BJ (cell line): Measurements from ENCODE around the gene GRIFIN. TPM values are rescaled to one million over a fixed set of nuclear protein-coding genes. Genes with fewer than 3 reads are reported as not detected.

Experiments
- CTCF ChIA-PET: fragments of 350-600 bp; formaldehyde crosslinking; extraction: SDS; loops from one replicate; lab custom pipeline; 2021; ENCODE audit warnings: antibody characterized with exemption, inconsistent platforms; lab: Yijun Ruan, JAX
- POLR2A ChIA-PET: fragments of 300-600 bp; sonication (Branson Sonifier 250); formaldehyde crosslinking; extraction: SDS; loops from one replicate; lab custom pipeline; 2021; ENCODE audit warnings: antibody characterized with exemption; lab: Charles Lee
- DNase-seq: peaks from one replicate; pipeline ENCODE4 v3.0.0-alpha.2; 2011; ENCODE audit warnings: low read depth
- H3K27me3 ChIP-seq: 2 replicates; pipeline ENCODE4 v1.6.0; 2011; ENCODE audit warnings: low read length; ENCODE audit not compliant: control insufficient read depth, insufficient read depth
- H3K36me3 ChIP-seq: 2 replicates; pipeline ENCODE4 v1.5.1; 2011; ENCODE audit warnings: low read length; ENCODE audit not compliant: control insufficient read depth, insufficient read depth
- H3K4me3 ChIP-seq: 2 replicates; pipeline ENCODE4 v1.5.1; 2011; ENCODE audit warnings: low read depth, mild to moderate bottlenecking, control low read depth, low read length
- CTCF ChIP-seq: IDR thresholded peaks from 2 replicates; pipeline ENCODE4 v1.5.1; 2011; ENCODE audit warnings: low read depth, mild to moderate bottlenecking, control low read depth, inconsistent platforms, low read length, moderate library complexity; ENCODE audit not compliant: insufficient read depth
- polyA plus RNA-seq: library from polyadenylated mRNA; depleted of rRNA; stranded (reverse); fragments of >200 nt; gene quantifications from 2 replicates; pipeline ENCODE4 v1.2.3, GENCODE V29; 2011

The GRIFIN gene
- polyA plus RNA-seq, 1 experiment = not detected

DNA sequence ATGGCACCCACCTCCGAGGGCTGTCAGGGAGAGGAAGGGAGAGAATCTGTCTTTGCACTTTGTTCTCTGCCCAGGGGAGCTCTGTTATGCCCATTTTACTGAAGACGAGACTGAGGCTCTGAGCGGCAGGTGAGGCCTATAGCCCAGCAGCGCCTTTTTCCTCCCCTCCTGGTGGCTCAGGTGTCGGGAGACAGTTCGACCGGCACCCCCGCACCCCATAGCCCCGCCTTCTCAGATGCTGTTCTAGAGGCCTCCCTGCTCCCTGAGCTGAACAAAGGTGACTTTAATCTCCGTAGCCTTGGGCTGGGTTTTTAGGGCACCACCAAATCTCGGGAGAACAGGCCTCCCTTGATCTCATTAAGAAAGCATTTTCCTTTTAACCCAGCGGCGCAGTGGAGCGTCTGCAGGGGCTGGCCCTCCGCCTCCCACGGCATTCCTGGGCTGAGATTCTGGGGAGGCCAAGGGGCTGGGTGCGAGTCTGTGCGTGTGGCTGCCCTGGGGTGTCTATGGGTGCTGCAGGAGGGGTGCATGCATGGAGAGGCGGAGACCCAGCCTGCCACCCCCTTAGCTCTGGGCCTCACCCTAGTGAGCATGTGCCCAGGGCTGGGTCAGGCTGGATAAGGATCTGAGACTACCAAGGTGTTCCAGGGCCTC, 46.7 kb upstream of the GRIFIN start:
- H3K27me3 ChIP-seq = no peaks in the 10 kb centered on the region
- H3K36me3 ChIP-seq = peaks cover 5% of the 10 kb centered on the region
- TF ChIP-seq CTCF = no peak
- ChIA-PET CTCF (interaction anchor here (1.2 kb wide), 1 partner anchor 13 kb away, joined by 4 read pairs; no protein-coding TSS in a partner anchor), POLR2A (no interaction called here)
- no peak overlapping the region for H3K4me3 ChIP-seq
- no peak for DNase-seq

DNA sequence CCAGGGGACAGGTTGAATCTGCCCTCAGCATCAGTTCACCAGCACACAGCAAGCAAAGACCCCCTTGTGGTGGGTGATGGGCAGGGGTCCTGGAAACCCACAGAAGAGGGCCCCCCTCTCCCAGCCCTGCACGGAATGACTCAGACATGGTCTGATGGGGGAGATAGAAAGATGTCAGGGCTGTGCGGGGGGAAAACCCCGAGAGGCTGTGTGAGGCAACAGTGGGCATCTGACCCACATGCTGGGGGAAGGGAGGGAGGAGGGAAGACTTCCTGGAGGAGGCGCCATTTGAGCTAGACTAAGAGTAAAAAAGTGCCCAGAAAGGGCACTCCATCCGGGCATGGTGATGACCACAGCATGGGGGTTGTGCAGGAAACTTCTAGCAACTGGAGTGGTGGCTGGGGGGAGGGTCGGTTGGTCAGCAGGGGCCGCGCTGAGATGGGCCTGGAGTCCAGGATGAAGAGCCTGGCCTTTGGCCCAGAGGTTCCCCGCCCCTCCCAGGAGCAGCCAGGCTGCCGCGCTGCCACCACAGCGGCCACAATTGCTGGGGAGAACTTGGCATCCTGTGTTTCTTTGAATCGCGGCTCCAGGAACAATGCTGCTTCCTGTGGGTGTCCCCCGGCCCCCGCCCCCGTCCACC, 45.9 kb upstream of the GRIFIN start:
- ChIA-PET CTCF (interaction anchor here (1.2 to 1.6 kb wide), 2 partner anchors 12 to 53 kb away, joined by 3 to 4 read pairs; no protein-coding TSS in a partner anchor), POLR2A (no interaction called here)
- DNase-seq = no peak
- peaks cover 5% of the 10 kb centered on the region for H3K36me3 ChIP-seq
- peak overlapping the region; percentile 52 for H3K4me3 ChIP-seq
- H3K27me3 ChIP-seq = no peaks in the 10 kb centered on the region
- no peak for TF ChIP-seq CTCF

DNA sequence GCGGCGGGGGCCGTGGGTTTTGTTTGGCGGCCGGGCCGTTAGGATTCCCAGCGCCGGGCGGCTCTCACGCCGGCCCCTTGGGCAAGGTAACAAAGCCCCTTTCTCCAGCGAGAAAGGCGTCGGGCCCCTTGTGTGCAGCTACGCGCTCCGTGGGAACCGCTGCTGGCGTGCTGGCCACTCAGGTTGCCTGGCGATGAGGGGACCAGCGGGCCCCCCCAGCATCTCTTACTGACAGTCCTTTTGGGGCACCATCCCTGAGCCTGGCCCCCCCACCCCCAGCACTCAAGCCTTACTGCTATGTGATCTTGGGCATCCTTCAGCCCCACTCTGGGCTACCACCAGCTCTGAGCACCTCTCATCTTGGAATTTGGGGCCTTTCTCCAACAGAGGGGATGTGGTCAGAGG, 45.1 kb upstream of the GRIFIN start:
- CTCF ChIA-PET = interaction anchor here (1.0 to 1.6 kb wide), 2 partner anchors 53 to 56 kb away, joined by 3 read pairs; no protein-coding TSS in a partner anchor
- no peaks in the 10 kb centered on the region for H3K27me3 ChIP-seq
- H3K4me3 ChIP-seq = peak overlapping the region; percentile 52
- POLR2A ChIA-PET = no interaction called here
- peaks cover 5% of the 10 kb centered on the region for H3K36me3 ChIP-seq
- no peak for TF ChIP-seq CTCF
- no peak for DNase-seq

- peak overlapping the region; percentile 52 for H3K4me3 ChIP-seq
- H3K27me3 ChIP-seq = no peaks in the 10 kb centered on the region
- H3K36me3 ChIP-seq = peaks cover 4% of the 10 kb centered on the region
- no peak for TF ChIP-seq CTCF
- DNase-seq = no peak
- POLR2A ChIA-PET = no interaction called here
- CTCF ChIA-PET = interaction anchor here (1.0 to 1.6 kb wide), 2 partner anchors 52 to 55 kb away, joined by 3 read pairs; no protein-coding TSS in a partner anchor
Measured at GRCh38 chr7:2520761-2521290, 44.6 kb upstream of the GRIFIN start.

GRCh38 chr7:2520131-2520760, 44.0 kb upstream of the GRIFIN start:
- CTCF ChIA-PET = interaction anchor here (1.0 kb wide), 1 partner anchor 55 kb away, joined by 3 read pairs; no protein-coding TSS in a partner anchor
- Histone ChIP-seq H3K27me3 (no peaks in the 10 kb centered on the region), H3K36me3 (no peaks in the 10 kb centered on the region; the same call in 1 of the 2 replicates), H3K4me3 (peak overlapping the region; percentile 52)
- POLR2A ChIA-PET = no interaction called here
- TF ChIP-seq CTCF = peak; percentile 20; the same call in 1 of the 2 replicates
- DNase-seq = no peak
